A673 (cell line): Measurements from ENCODE around the gene NUMA1.

Source experiments
- EZH2 ChIP-seq: fragments of 200-600 bp; sonication (generic); IDR thresholded peaks from 2 replicates; pipeline ENCODE4 v1.6.1; 2017; ENCODE audit warnings: borderline replicate concordance, low read depth, mild to moderate bottlenecking, mixed read lengths, antibody characterized with exemption, low read length; ENCODE audit not compliant: poor library complexity, severe bottlenecking
- TF ChIP-seq, protein P1 (sequence below): fragments of 300-800, 200-600 bp; sonication (generic); conservative IDR thresholded peaks from 2 replicates; pipeline ENCODE4 v1.5.1; 2017; ENCODE audit warnings: low read depth, mild to moderate bottlenecking, antibody characterized with exemption, low read length, moderate library complexity, mixed read lengths

DNA sequence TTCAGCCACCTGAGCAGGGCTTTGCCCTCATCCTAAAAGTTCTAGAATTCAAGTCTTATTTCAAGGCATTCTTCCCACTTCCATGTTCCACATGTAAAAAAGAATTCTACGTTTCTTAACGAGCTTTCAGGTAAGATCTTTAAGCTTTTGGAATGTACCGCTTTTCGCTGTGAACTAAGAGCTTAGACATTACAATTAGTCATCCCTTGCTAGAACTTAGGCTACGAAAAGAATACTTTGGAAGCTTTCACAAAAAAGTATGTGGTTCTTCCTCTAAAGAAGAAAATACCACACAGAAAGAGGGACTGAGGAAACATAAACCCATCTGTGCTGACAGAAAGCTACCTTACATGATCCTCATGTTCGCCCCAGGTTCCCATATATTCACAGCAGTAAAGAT, 1.9 kb downstream of the NUMA1 start:
- TF ChIP-seq, protein P1, sequence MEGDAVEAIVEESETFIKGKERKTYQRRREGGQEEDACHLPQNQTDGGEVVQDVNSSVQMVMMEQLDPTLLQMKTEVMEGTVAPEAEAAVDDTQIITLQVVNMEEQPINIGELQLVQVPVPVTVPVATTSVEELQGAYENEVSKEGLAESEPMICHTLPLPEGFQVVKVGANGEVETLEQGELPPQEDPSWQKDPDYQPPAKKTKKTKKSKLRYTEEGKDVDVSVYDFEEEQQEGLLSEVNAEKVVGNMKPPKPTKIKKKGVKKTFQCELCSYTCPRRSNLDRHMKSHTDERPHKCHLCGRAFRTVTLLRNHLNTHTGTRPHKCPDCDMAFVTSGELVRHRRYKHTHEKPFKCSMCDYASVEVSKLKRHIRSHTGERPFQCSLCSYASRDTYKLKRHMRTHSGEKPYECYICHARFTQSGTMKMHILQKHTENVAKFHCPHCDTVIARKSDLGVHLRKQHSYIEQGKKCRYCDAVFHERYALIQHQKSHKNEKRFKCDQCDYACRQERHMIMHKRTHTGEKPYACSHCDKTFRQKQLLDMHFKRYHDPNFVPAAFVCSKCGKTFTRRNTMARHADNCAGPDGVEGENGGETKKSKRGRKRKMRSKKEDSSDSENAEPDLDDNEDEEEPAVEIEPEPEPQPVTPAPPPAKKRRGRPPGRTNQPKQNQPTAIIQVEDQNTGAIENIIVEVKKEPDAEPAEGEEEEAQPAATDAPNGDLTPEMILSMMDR, result no peak
- TF ChIP-seq EZH2, result no peak
